SK-N-DZ (cell line): ENCODE results near the gene LDB2.

Source experiments
- DNase-seq: peaks from one replicate; pipeline ENCODE4 v3.0.0-alpha.2; 2015; ENCODE audit warnings: low spot score

The LDB2 gene

GRCh38 chr4:16802044-16802443 lies 96.4 kb downstream of the LDB2 start:
- DNase-seq = no peak

GRCh38 chr4:16801356-16801755 lies 97.1 kb downstream of the LDB2 start:
- no peak for DNase-seq

- peak; percentile 41 for DNase-seq
Measured at GRCh38 chr4:16794816-16795445, 103.5 kb downstream of the LDB2 start.

- peak; percentile 83 for DNase-seq
Measured at GRCh38 chr4:16791460-16791859, 107.0 kb downstream of the LDB2 start.

GRCh38 chr4:16790508-16790907 lies 107.9 kb downstream of the LDB2 start:
- DNase-seq = no peak

- peak; percentile 53 for DNase-seq
Measured at GRCh38 chr4:16788868-16789267, 109.6 kb downstream of the LDB2 start.

GRCh38 chr4:16785793-16786527 lies 112.5 kb downstream of the LDB2 start:
- peak; percentile 12 for DNase-seq

- DNase-seq = no peak
Measured at GRCh38 chr4:16783119-16783518, 115.3 kb downstream of the LDB2 start.

GRCh38 chr4:16779028-16779675 lies 119.3 kb downstream of the LDB2 start:
- DNase-seq = no peak

GRCh38 chr4:16777726-16778125 lies 120.7 kb downstream of the LDB2 start:
- DNase-seq = no peak

- peak; percentile 57 for DNase-seq
Measured at GRCh38 chr4:16775411-16776154, 122.9 kb downstream of the LDB2 start.

- no peak for DNase-seq
Measured at GRCh38 chr4:16772366-16772850, 126.0 kb downstream of the LDB2 start.

GRCh38 chr4:16770710-16771285 lies 127.6 kb downstream of the LDB2 start:
- DNase-seq = no peak

GRCh38 chr4:16767861-16768260 lies 130.6 kb downstream of the LDB2 start:
- DNase-seq = no peak

GRCh38 chr4:16767251-16767650 lies 131.2 kb downstream of the LDB2 start:
- DNase-seq = no peak

GRCh38 chr4:16765546-16765945 lies 132.9 kb downstream of the LDB2 start:
- no peak for DNase-seq

- DNase-seq = peak; percentile 37
Measured at GRCh38 chr4:16764622-16765021, 133.8 kb downstream of the LDB2 start.

- no peak for DNase-seq
Measured at GRCh38 chr4:16760617-16761363, 137.7 kb downstream of the LDB2 start.

GRCh38 chr4:16759931-16760582 lies 138.4 kb downstream of the LDB2 start:
- peak; percentile 61 for DNase-seq

- no peak for DNase-seq
Measured at GRCh38 chr4:16758816-16759215, 139.6 kb downstream of the LDB2 start.
